Osteocyte (in vitro differentiated cells): ENCODE results near the gene SLC4A9. TPM values are rescaled to one million over a fixed set of nuclear protein-coding genes. Genes with fewer than 3 reads are reported as not detected.
"Not testable (repeated sequence)": the region's sequence is repeated elsewhere in the genome, so short reads cannot be mapped to it uniquely, and the experiment has no call there.

ENCODE experiments used
- DNase-seq: peaks from one replicate; pipeline ENCODE4 v3.0.0; 2021; ENCODE audit warnings: mixed read lengths; ENCODE audit not compliant: unreplicated experiment; ENCODE audit errors: extremely low spot score
- H3K27ac Mint-ChIP-seq: one replicate; pipeline ENCODE4 v1.8.0; 2021; ENCODE audit warnings: mild to moderate bottlenecking, mixed read lengths; ENCODE audit not compliant: unreplicated experiment
- H3K27me3 Mint-ChIP-seq: one replicate; pipeline ENCODE4 v1.8.0; 2021; ENCODE audit warnings: mixed read lengths; ENCODE audit not compliant: unreplicated experiment
- H3K36me3 Mint-ChIP-seq: one replicate; pipeline ENCODE4 v1.8.0; 2021; ENCODE audit warnings: mixed read lengths; ENCODE audit not compliant: unreplicated experiment
- H3K4me1 Mint-ChIP-seq: one replicate; pipeline ENCODE4 v1.8.0; 2021; ENCODE audit warnings: mixed read lengths; ENCODE audit not compliant: unreplicated experiment
- H3K4me3 Mint-ChIP-seq: one replicate; pipeline ENCODE4 v1.8.0; 2021; ENCODE audit warnings: mild to moderate bottlenecking, moderate library complexity, mixed read lengths; ENCODE audit not compliant: unreplicated experiment
- H3K9me3 Mint-ChIP-seq: one replicate; pipeline ENCODE4 v1.8.0; 2021; ENCODE audit warnings: mixed read lengths; ENCODE audit not compliant: unreplicated experiment
- CTCF ChIP-seq: fragments of 200-600 bp; sonication (generic); IDR thresholded peaks from 2 replicates; pipeline ENCODE4 v1.5.0; 2021; ENCODE audit warnings: antibody characterized with exemption, mild to moderate bottlenecking, moderate library complexity
- total RNA-seq: library from RNA; stranded (reverse); gene quantifications from 2 replicates; pipeline ENCODE4 v1.2.1, GENCODE V29; 2021

The SLC4A9 gene
- total RNA-seq, 1 donor from 2014 or later, result not detected

- H3K4me1 Mint-ChIP-seq, result peaks cover 12% of the 10 kb centered on the region
- H3K27ac Mint-ChIP-seq, result no peak overlapping the region
- TF ChIP-seq CTCF, result no peak
- no peaks in the 10 kb centered on the region for H3K9me3 Mint-ChIP-seq
- no peak for DNase-seq
- no peaks in the 10 kb centered on the region for H3K27me3 Mint-ChIP-seq
- H3K4me3 Mint-ChIP-seq, result no peak overlapping the region
- H3K36me3 Mint-ChIP-seq, result no peaks in the 10 kb centered on the region
Measured at GRCh38 chr5:140342896-140343295, 17.1 kb upstream of the SLC4A9 start.

- not testable (repeated sequence) for H3K36me3 Mint-ChIP-seq, H3K4me3 Mint-ChIP-seq, H3K9me3 Mint-ChIP-seq, DNase-seq, H3K27ac Mint-ChIP-seq, H3K27me3 Mint-ChIP-seq
- H3K4me1 Mint-ChIP-seq, result peaks cover 12% of the 10 kb centered on the region
Measured at GRCh38 chr5:140343849-140344248, 16.1 kb upstream of the SLC4A9 start.

GRCh38 chr5:140344683-140345423 lies 15.1 kb upstream of the SLC4A9 start:
- Mint-ChIP-seq H3K4me1 (peaks cover 12% of the 10 kb centered on the region), H3K27me3 (no peaks in the 10 kb centered on the region), H3K4me3 (no peak overlapping the region), H3K36me3 (no peaks in the 10 kb centered on the region), H3K9me3 (no peaks in the 10 kb centered on the region), H3K27ac (no peak overlapping the region)
- DNase-seq, result no peak
- TF ChIP-seq CTCF, result no peak

GRCh38 chr5:140345919-140346347 lies 14.1 kb upstream of the SLC4A9 start:
- peak; percentile 54 for TF ChIP-seq CTCF
- peaks cover 12% of the 10 kb centered on the region for H3K4me1 Mint-ChIP-seq
- H3K27me3 Mint-ChIP-seq, result no peaks in the 10 kb centered on the region
- H3K9me3 Mint-ChIP-seq, result no peaks in the 10 kb centered on the region
- peak overlapping the region; percentile 83 for H3K4me3 Mint-ChIP-seq
- DNase-seq, result peak; percentile 87
- no peaks in the 10 kb centered on the region for H3K36me3 Mint-ChIP-seq
- peak overlapping the region; percentile 42 for H3K27ac Mint-ChIP-seq

- Mint-ChIP-seq H3K4me3 (peak within 1 kb of the TSS; percentile 83), H3K4me1 (peaks cover 14% of the 10 kb centered on the region), H3K27ac (peak within 1 kb of the TSS; percentile 42), H3K9me3 (no peaks in the 10 kb centered on the region), H3K36me3 (no peaks in the 10 kb centered on the region), H3K27me3 (no peaks in the 10 kb centered on the region)
- TF ChIP-seq CTCF, result peak; percentile 56
- DNase-seq, result peak; percentile 89
Measured at GRCh38 chr5:140346348-140347221, 13.4 kb upstream of the SLC4A9 start, which contains the start of gene HBEGF. Gene HBEGF (minus strand): TSS chr5:140346603. CDS start chr5:140346328, 275 bp downstream.
